ENCODE data around the gene KRTAP12-2. TPM values are rescaled to one million over a fixed set of nuclear protein-coding genes. Genes with fewer than 3 reads are reported as not detected.

The KRTAP12-2 gene
- total RNA-seq, 2 donors from 2014 or later: not detected

DNA sequence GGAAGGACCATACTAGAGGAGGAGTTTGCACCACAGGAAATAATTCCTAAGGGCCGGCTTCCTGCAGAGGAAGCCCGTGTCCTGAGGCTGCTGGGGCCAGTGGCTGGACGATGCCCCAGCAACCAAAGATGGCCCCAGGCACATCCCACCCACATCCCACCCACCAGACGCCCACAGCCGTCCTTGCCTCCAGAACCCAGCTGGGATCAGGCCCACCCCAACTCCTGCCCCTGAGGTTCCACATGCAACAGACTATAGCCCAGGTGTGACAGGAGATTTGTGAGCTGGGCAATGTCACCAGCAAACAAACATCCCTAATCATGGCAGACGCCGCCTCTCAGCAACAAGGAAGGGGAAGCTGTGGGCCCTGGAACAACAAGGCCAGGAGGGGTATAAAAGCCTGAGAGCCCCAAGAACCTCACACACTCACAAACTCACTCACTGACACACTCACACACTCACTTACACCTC, 40.0 kb downstream of the KRTAP12-2 start, which contains the start of gene KRTAP10-9:
KRTAP10-9 (plus strand) TSS at position 421 of the 471 bp plus-strand sequence. CDS start 79 bp downstream, outside the sequence.
- no peak for TF ChIP-seq CTCF (IDR thresholded peaks at IDR 0.05)
- Histone ChIP-seq H3K4me3 (no peak within 1 kb of the TSS), H3K27me3 (replicated peaks; ENCODE audit: insufficient read depth) (no peaks in the 10 kb centered on the region), H3K36me3 (no peaks in the 10 kb centered on the region), H3K27ac (no peak within 1 kb of the TSS), H3K4me1 (ENCODE audit: control insufficient read depth in 1 of 2, low read depth in 2 of 2) (no peaks in the 10 kb centered on the region), H3K9me3 (peaks cover 5% of the 10 kb centered on the region)
- ATAC-seq (ENCODE audit: insufficient number of reproducible peaks, low FRiP score, low read depth): no peak
- DNase-seq (ENCODE audit: low spot score): no peak

GRCh38 chr21:44626262-44626661, 40.5 kb downstream of the KRTAP12-2 start:
- no peak for ATAC-seq (ENCODE audit: insufficient number of reproducible peaks, low FRiP score, low read depth)
- Histone ChIP-seq H3K4me3 (no peak overlapping the region), H3K36me3 (no peaks in the 10 kb centered on the region), H3K27me3 (replicated peaks; ENCODE audit: insufficient read depth) (no peaks in the 10 kb centered on the region), H3K4me1 (ENCODE audit: control insufficient read depth in 1 of 2, low read depth in 2 of 2) (no peaks in the 10 kb centered on the region), H3K9me3 (peaks cover 3% of the 10 kb centered on the region), H3K27ac (no peak overlapping the region)
- TF ChIP-seq CTCF (IDR thresholded peaks at IDR 0.05): no peak
- no peak for DNase-seq (ENCODE audit: low spot score)

GRCh38 chr21:44625756-44626155, 41.0 kb downstream of the KRTAP12-2 start:
- Histone ChIP-seq H3K27ac (no peak overlapping the region), H3K4me1 (ENCODE audit: control insufficient read depth in 1 of 2, low read depth in 2 of 2) (no peaks in the 10 kb centered on the region), H3K9me3 (peaks cover 3% of the 10 kb centered on the region), H3K4me3 (no peak overlapping the region), H3K27me3 (replicated peaks; ENCODE audit: insufficient read depth) (no peaks in the 10 kb centered on the region), H3K36me3 (no peaks in the 10 kb centered on the region)
- TF ChIP-seq CTCF (IDR thresholded peaks at IDR 0.05): no peak
- ATAC-seq (ENCODE audit: insufficient number of reproducible peaks, low FRiP score, low read depth) (no peak), DNase-seq (ENCODE audit: low spot score) (no peak)

DNA sequence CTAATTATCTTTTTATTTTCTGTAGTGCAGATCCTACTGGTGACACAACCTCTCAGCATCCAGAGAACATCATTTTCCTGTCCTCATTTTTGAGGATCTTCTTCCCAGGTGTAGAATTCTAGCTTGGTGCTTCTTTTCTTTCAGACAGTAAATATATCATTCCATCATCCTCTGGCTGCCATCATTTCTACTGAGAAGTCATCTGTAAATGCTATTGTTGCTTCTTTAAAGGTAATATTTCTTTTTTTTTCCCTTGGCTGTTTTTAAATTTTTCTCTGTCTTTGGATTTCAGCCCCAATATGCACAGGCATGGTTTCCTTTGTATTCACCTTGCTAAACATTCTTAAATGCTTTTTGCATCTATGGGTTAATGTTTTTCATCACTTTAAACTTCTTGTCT, 43.2 kb downstream of the KRTAP12-2 start:
- ATAC-seq (ENCODE audit: insufficient number of reproducible peaks, low FRiP score, low read depth): no peak
- peaks cover 3% of the 10 kb centered on the region for H3K9me3 ChIP-seq
- H3K4me3 ChIP-seq: no peak overlapping the region
- H3K36me3 ChIP-seq: no peaks in the 10 kb centered on the region
- DNase-seq (ENCODE audit: low spot score): no peak
- no peak overlapping the region for H3K27ac ChIP-seq
- TF ChIP-seq CTCF (IDR thresholded peaks at IDR 0.05): no peak
- no peaks in the 10 kb centered on the region for H3K27me3 ChIP-seq (replicated peaks; ENCODE audit: insufficient read depth)
- no peaks in the 10 kb centered on the region for H3K4me1 ChIP-seq (ENCODE audit: control insufficient read depth in 1 of 2, low read depth in 2 of 2)

DNA sequence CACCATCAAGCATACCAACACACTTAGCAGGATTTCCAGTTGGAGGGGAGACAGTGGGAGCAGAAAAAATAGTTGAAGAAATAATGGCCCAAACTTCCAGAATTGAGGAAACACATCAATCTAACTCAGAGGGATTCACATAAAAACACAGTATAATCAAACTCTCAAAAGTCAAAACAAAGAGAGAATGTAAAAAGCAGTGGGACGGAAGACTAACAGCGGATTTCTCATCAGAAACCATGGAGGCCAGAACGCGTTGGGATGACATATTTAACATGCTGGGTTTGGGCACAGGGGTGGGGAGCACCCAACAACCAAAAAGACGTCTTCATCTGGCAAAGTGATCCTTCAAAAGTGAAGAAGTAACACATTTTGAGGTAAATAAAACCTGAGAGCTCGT, 46.8 kb downstream of the KRTAP12-2 start:
- Histone ChIP-seq H3K27ac (no peak overlapping the region), H3K4me3 (no peak overlapping the region), H3K27me3 (replicated peaks; ENCODE audit: insufficient read depth) (no peaks in the 10 kb centered on the region), H3K36me3 (no peaks in the 10 kb centered on the region), H3K4me1 (ENCODE audit: control insufficient read depth in 1 of 2, low read depth in 2 of 2) (no peaks in the 10 kb centered on the region), H3K9me3 (peaks cover 3% of the 10 kb centered on the region)
- DNase-seq (ENCODE audit: low spot score) (no peak), ATAC-seq (ENCODE audit: insufficient number of reproducible peaks, low FRiP score, low read depth) (no peak)
- no peak for TF ChIP-seq CTCF (IDR thresholded peaks at IDR 0.05)
